ENCODE results near the gene CROCC. TPM values are rescaled to one million over a fixed set of nuclear protein-coding genes. Genes with fewer than 3 reads are reported as not detected.

CROCC gene
- total and polyA plus RNA-seq, 9 of the 15 experiments (the other 6 are each of a cell fraction or from before 2014, with no cell fraction given), result 0.17 to 15.4 (median 7.6) TPM

DNA sequence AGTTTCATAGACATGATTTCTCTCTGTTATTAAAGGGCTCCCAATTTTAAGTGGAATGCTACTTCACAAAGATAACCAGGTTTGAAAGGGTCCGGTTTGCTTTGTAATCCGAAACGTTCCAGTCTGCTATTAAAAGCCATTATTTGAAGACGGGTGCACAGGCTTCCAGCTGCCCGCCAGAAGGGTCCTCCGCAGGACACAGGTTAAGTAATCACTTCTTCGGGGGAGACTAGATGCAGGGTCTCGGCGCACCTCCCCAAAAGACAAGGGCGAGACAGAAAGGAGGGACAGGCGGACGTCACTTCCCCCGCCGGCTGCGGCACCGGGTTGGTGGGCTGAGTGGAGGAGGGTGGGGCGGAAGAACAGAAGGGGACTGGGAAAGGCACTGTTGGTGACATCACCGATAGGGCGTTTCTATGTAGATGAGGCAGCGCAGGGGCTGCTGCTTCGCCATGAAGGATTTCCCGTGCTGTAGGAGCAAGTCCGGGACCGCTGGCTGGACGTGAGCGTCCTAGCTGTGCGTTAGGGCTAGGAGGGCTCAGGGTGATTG lies 17.1 kb upstream of the CROCC start (continued):
- TF ChIP-seq ZNF609 (CRISPR knock-in tag; IDR thresholded peaks at IDR 0.05; ENCODE audit: borderline replicate concordance), result no peak; the same call in 1 of the 2 replicates
- TF ChIP-seq ZNF280A (IDR thresholded peaks at IDR 0.05; ENCODE audit: low read depth, partially characterized antibody), result no peak
- TF ChIP-seq ESRRB (CRISPR knock-in tag; IDR thresholded peaks at IDR 0.05; ENCODE audit: borderline replicate concordance), result no peak
- TF ChIP-seq DDX20 (tag; IDR thresholded peaks at IDR 0.05; ENCODE audit: low read depth), result no peak
- peak; percentile 93; the same call in 1 of the 2 replicates for TF ChIP-seq TARDBP (IDR thresholded peaks at IDR 0.05)
- no peak for TF ChIP-seq NCOA6 (IDR thresholded peaks at IDR 0.05)
- no peak for TF ChIP-seq ZNF512 (tag; IDR thresholded peaks at IDR 0.05)
- TF ChIP-seq ZNF57 (CRISPR knock-in tag; IDR thresholded peaks at IDR 0.05), result peak; percentile 67; the same call in 1 of the 2 replicates
- TF ChIP-seq, protein P1, sequence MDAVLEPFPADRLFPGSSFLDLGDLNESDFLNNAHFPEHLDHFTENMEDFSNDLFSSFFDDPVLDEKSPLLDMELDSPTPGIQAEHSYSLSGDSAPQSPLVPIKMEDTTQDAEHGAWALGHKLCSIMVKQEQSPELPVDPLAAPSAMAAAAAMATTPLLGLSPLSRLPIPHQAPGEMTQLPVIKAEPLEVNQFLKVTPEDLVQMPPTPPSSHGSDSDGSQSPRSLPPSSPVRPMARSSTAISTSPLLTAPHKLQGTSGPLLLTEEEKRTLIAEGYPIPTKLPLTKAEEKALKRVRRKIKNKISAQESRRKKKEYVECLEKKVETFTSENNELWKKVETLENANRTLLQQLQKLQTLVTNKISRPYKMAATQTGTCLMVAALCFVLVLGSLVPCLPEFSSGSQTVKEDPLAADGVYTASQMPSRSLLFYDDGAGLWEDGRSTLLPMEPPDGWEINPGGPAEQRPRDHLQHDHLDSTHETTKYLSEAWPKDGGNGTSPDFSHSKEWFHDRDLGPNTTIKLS (IDR thresholded peaks at IDR 0.05; ENCODE audit: borderline replicate concordance, low read depth), result no peak; the same call in 1 of the 2 replicates
- TF ChIP-seq NFYB (IDR thresholded peaks at IDR 0.05; ENCODE audit: extremely low read depth, insufficient read length), result peak; percentile 40
- TF ChIP-seq HNRNPUL1 (IDR thresholded peaks at IDR 0.05; ENCODE audit: low read length), result no peak
- no peak for TF ChIP-seq KDM4B (IDR thresholded peaks at IDR 0.05; ENCODE audit: borderline replicate concordance in 2 of 2, low read depth in 1 of 2)
- no peak for TF ChIP-seq NR4A1 (CRISPR knock-in tag; IDR thresholded peaks at IDR 0.05)
- no peak for TF ChIP-seq NR4A1 (tag; IDR thresholded peaks at IDR 0.05)
- no peak for TF ChIP-seq ZNF780A (CRISPR knock-in tag; IDR thresholded peaks at IDR 0.05)
- TF ChIP-seq ATF6 (CRISPR knock-in tag; IDR thresholded peaks at IDR 0.05), result no peak
